Smooth muscle cell (in vitro differentiated cells): ENCODE data around the gene NAV2. TPM values are rescaled to one million over a fixed set of nuclear protein-coding genes. Genes with fewer than 3 reads are reported as not detected.

Experiments
- DNase-seq: peaks from one replicate; lab custom pipeline; 2025; ENCODE audit not compliant: unreplicated experiment; lab: John Stamatoyannopoulos, UW
- H2AFZ ChIP-seq: fragments of 200-600 bp; sonication (generic); 2 replicates; pipeline ENCODE4 v1.6.0; 2016; ENCODE audit warnings: antibody characterized with exemption, low read depth, mild to moderate bottlenecking
- H3F3A ChIP-seq: fragments of 200-600 bp; sonication (generic); 2 replicates; pipeline ENCODE4 v1.6.0; 2017; ENCODE audit warnings: antibody characterized with exemption, low read depth
- H3K27ac ChIP-seq: fragments of 200-600 bp; sonication (generic); 2 replicates; pipeline ENCODE4 v1.5.1; 2016; ENCODE audit warnings: low read depth, mild to moderate bottlenecking
- H3K27me3 ChIP-seq: fragments of 200-600 bp; sonication (generic); 2 replicates; pipeline ENCODE4 v1.6.1; 2016; ENCODE audit warnings: low read depth, mild to moderate bottlenecking
- H3K36me3 ChIP-seq: fragments of 200-600 bp; sonication (generic); 2 replicates; pipeline ENCODE4 v1.5.1; 2016; ENCODE audit warnings: low read depth
- H3K4me1 ChIP-seq: fragments of 200-600 bp; sonication (generic); 2 replicates; pipeline ENCODE4 v1.5.1; 2016; ENCODE audit warnings: low read depth
- H3K4me2 ChIP-seq: fragments of 200-600 bp; sonication (generic); 2 replicates; pipeline ENCODE4 v1.6.0; 2016; ENCODE audit warnings: mild to moderate bottlenecking
- H3K4me3 ChIP-seq: fragments of 200-600 bp; sonication (generic); 2 replicates; pipeline ENCODE4 v1.5.1; 2016; ENCODE audit warnings: mild to moderate bottlenecking
- H3K79me2 ChIP-seq: fragments of 200-600 bp; sonication (generic); 2 replicates; pipeline ENCODE4 v1.6.0; 2016; ENCODE audit warnings: low read depth, mild to moderate bottlenecking
- H3K9ac ChIP-seq: fragments of 200-600 bp; sonication (generic); 2 replicates; pipeline ENCODE4 v1.6.0; 2016; ENCODE audit warnings: low read depth
- H3K9me3 ChIP-seq: fragments of 200-600 bp; sonication (generic); replicated peaks from 2 replicates; pipeline ENCODE4 v1.5.1; 2016; ENCODE audit warnings: low read depth
- H4K20me1 ChIP-seq: fragments of 200-600 bp; sonication (generic); 2 replicates; pipeline ENCODE4 v1.6.0; 2016; ENCODE audit warnings: low read depth
- WGBS: methylation state at CpG from one replicate; pipeline ENCODE4 v1.1.7; 2016; ENCODE audit warnings: low lambda C conversion rate; 5-methylcytosine and 5-hydroxymethylcytosine counted together
- polyA plus RNA-seq: library from polyadenylated mRNA; unstranded; fragments of >200 nt; fragmentation: Nextera tagmentation; extraction: Ambion mirVana; gene quantifications from 2 replicates; pipeline ENCODE4 v1.2.1, GENCODE V29; 2016
- total RNA-seq: library from RNA; depleted of rRNA; stranded (reverse); fragments of >200 nt; gene quantifications from 2 replicates; pipeline ENCODE4 v1.2.3, GENCODE V29; 2014
- TF ChIP-seq, protein P1 (sequence below): fragments of 200-600 bp; sonication (generic); IDR thresholded peaks from 2 replicates; pipeline ENCODE4 v1.5.1; 2017; ENCODE audit warnings: borderline replicate concordance, mild to moderate bottlenecking, antibody characterized with exemption; ENCODE audit not compliant: insufficient read depth, poor library complexity, severe bottlenecking

Gene NAV2
- total and polyA plus RNA-seq, 2 experiments from 2014 or later, result 14.1 to 67.5 TPM

- H3K27me3 ChIP-seq, result no peaks in the 10 kb centered on the region
- no peaks in the 10 kb centered on the region for H3K9me3 ChIP-seq
- no peak overlapping the region for H3K4me3 ChIP-seq
- H3K4me2 ChIP-seq, result no peak overlapping the region
- H3F3A ChIP-seq, result peaks cover 12% of the 10 kb centered on the region
- no peak overlapping the region for H3K27ac ChIP-seq
- peaks cover 17% of the 10 kb centered on the region for H3K4me1 ChIP-seq
- H3K9ac ChIP-seq, result no peak overlapping the region
- whole genome bisulfite sequencing, result 86% methylated on average over 4 of the region's 4 CpGs
- no peaks in the 10 kb centered on the region for H3K36me3 ChIP-seq
- TF ChIP-seq, protein P1, sequence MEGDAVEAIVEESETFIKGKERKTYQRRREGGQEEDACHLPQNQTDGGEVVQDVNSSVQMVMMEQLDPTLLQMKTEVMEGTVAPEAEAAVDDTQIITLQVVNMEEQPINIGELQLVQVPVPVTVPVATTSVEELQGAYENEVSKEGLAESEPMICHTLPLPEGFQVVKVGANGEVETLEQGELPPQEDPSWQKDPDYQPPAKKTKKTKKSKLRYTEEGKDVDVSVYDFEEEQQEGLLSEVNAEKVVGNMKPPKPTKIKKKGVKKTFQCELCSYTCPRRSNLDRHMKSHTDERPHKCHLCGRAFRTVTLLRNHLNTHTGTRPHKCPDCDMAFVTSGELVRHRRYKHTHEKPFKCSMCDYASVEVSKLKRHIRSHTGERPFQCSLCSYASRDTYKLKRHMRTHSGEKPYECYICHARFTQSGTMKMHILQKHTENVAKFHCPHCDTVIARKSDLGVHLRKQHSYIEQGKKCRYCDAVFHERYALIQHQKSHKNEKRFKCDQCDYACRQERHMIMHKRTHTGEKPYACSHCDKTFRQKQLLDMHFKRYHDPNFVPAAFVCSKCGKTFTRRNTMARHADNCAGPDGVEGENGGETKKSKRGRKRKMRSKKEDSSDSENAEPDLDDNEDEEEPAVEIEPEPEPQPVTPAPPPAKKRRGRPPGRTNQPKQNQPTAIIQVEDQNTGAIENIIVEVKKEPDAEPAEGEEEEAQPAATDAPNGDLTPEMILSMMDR, result no peak
- no peaks in the 10 kb centered on the region for H4K20me1 ChIP-seq
- H3K79me2 ChIP-seq, result no peaks in the 10 kb centered on the region
- H2AFZ ChIP-seq, result no peak overlapping the region
- DNase-seq, result no peak
Observed at GRCh38 chr11:19938866-19939265, 226.2 kb downstream of the NAV2 start.

DNA sequence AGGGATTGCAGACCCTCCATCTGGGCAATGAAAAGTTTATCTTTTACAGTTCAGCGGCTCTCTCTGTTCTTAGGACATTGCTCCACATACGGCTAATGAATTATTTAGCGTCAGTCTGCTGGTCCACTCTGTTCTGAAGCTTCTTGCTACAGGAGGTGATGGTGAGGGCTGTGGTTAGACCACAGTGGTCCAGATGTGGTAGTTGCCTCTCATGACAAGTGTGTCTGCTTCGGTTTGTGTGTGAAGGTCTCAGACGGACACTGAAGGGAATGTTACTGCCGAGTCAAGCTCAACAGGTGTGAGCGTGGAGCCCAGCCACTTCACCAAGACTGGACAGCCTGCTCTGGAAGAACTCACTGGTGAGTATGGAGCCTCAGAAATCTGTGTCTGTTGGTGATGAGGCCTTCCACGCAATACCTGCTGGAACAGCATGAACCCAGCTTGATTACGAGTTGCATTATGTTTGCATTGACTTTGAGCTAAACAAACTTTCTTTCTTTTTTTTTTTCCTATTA is 226.8 kb downstream of the NAV2 start:
- Histone ChIP-seq H2AFZ (no peak overlapping the region), H3K27ac (no peak overlapping the region), H3K79me2 (no peaks in the 10 kb centered on the region), H3K9me3 (no peaks in the 10 kb centered on the region), H3K27me3 (no peaks in the 10 kb centered on the region), H3K9ac (no peak overlapping the region), H3K4me1 (peaks cover 17% of the 10 kb centered on the region), H3K4me3 (no peak overlapping the region), H3K36me3 (no peaks in the 10 kb centered on the region), H3K4me2 (peak overlapping the region; percentile 56), H4K20me1 (no peaks in the 10 kb centered on the region), H3F3A (peaks cover 12% of the 10 kb centered on the region)
- 47% methylated on average over 9 of the region's 9 CpGs for WGBS
- no peak for DNase-seq
- TF ChIP-seq, protein P1, result no peak

- WGBS, result 78% methylated on average over 6 of the region's 6 CpGs
- Histone ChIP-seq H3K9me3 (no peaks in the 10 kb centered on the region), H4K20me1 (no peaks in the 10 kb centered on the region), H3K4me1 (peaks cover 8% of the 10 kb centered on the region), H3K4me2 (peak overlapping the region; percentile 56), H3K27ac (no peak overlapping the region), H3K27me3 (no peaks in the 10 kb centered on the region), H3K79me2 (no peaks in the 10 kb centered on the region), H3K36me3 (no peaks in the 10 kb centered on the region), H3K9ac (no peak overlapping the region), H3F3A (peaks cover 12% of the 10 kb centered on the region), H2AFZ (no peak overlapping the region), H3K4me3 (no peak overlapping the region)
- TF ChIP-seq, protein P1, result no peak
- DNase-seq, result no peak
Observed at GRCh38 chr11:19940831-19941230, 228.2 kb downstream of the NAV2 start.

DNA sequence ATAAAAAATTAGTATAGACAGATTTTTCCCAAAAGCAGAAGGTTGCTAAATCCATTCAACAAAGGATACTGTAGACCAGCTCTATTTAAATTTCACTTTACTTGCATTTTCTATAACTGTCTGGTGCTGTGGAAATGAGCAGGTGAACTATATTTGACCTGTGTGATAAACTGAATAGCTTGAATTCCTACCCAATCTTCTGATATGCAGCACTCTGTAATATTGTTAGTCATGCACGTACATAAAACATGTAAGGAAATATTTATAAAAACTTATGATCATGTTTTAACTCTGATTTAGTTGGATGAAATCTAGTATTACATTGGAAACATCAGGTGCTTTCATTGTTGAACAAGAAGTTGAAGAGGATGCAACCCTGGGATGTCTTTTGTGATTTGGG is 234.0 kb downstream of the NAV2 start:
- Histone ChIP-seq H2AFZ (no peak overlapping the region), H3K4me1 (peaks cover 2% of the 10 kb centered on the region), H3K36me3 (no peaks in the 10 kb centered on the region), H3K27me3 (no peaks in the 10 kb centered on the region), H3K27ac (no peak overlapping the region), H3K9me3 (no peaks in the 10 kb centered on the region), H3K79me2 (no peaks in the 10 kb centered on the region), H4K20me1 (no peaks in the 10 kb centered on the region), H3K9ac (no peak overlapping the region), H3F3A (no peaks in the 10 kb centered on the region), H3K4me3 (no peak overlapping the region), H3K4me2 (no peak overlapping the region)
- TF ChIP-seq, protein P1, result no peak
- no peak for DNase-seq
- 95% methylated on average over 1 of the region's 1 CpG for WGBS
